ENCODE results near the gene SNTG2. TPM values are rescaled to one million over a fixed set of nuclear protein-coding genes. Genes with fewer than 3 reads are reported as not detected.

The SNTG2 gene
- polyA plus RNA-seq, 3 donors: not detected

DNA sequence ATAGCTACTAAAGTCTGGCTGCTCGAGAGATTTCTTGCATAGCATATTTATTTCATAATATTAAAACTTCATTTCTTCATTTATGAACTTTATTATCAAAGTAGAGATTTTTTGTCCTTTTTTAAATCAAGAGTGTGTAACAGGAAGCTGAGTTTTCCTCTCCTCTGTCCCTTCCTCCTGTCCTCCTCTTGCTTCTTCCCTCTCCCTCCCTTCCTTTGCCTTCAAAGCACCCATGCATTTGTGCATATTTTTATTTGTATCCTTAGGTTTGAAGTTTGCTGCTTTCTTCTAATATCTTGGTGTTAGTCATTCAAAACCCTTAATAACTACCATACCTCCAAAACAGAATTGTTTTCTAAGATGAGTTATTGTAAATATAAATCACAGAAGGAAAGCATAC lies 174.6 kb downstream of the SNTG2 start:
- no peaks in the 10 kb centered on the region for H3K36me3 Mint-ChIP-seq
- Histone ChIP-seq H2AFZ (ENCODE audit: insufficient read depth, low read depth, low read length, poor library complexity, severe bottlenecking) (no peak overlapping the region), H3K27ac (ENCODE audit: low read depth in 1 of 2, low read length in 2 of 2) (no peak overlapping the region), H3K9me3 (replicated peaks in 1 of 2; ENCODE audit: control insufficient read depth in 1 of 2, insufficient read depth in 1 of 2, low read length in 2 of 2) (no peaks in the 10 kb centered on the region), H3K4me1 (ENCODE audit: control insufficient read depth in 1 of 2, insufficient read depth in 2 of 2, low read length in 2 of 2) (no peaks in the 10 kb centered on the region), H3K4me2 (replicated peaks; ENCODE audit: extremely low read depth, low read length, poor library complexity, severe bottlenecking) (no peak overlapping the region), H3K36me3 (replicated peaks in 1 of 2; ENCODE audit: control insufficient read depth in 1 of 2, insufficient read depth in 2 of 2, low read length in 2 of 2) (no peaks in the 10 kb centered on the region), H3K27me3 (ENCODE audit: control insufficient read depth in 2 of 2, insufficient read depth in 2 of 2, low read length in 2 of 2) (no peaks in the 10 kb centered on the region), H4K20me1 (ENCODE audit: insufficient read depth, low read length) (no peaks in the 10 kb centered on the region), H3K4me3 (replicated peaks in 1 of 3; ENCODE audit: low read depth in 2 of 3, low read length in 3 of 3) (no peak overlapping the region), H3K9ac (ENCODE audit: insufficient read depth, low read length, poor library complexity, severe bottlenecking) (no peak overlapping the region), H3K79me2 (ENCODE audit: insufficient read depth, low read length) (no peaks in the 10 kb centered on the region)
- TF ChIP-seq, protein P1, sequence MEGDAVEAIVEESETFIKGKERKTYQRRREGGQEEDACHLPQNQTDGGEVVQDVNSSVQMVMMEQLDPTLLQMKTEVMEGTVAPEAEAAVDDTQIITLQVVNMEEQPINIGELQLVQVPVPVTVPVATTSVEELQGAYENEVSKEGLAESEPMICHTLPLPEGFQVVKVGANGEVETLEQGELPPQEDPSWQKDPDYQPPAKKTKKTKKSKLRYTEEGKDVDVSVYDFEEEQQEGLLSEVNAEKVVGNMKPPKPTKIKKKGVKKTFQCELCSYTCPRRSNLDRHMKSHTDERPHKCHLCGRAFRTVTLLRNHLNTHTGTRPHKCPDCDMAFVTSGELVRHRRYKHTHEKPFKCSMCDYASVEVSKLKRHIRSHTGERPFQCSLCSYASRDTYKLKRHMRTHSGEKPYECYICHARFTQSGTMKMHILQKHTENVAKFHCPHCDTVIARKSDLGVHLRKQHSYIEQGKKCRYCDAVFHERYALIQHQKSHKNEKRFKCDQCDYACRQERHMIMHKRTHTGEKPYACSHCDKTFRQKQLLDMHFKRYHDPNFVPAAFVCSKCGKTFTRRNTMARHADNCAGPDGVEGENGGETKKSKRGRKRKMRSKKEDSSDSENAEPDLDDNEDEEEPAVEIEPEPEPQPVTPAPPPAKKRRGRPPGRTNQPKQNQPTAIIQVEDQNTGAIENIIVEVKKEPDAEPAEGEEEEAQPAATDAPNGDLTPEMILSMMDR (IDR thresholded peaks at IDR 0.05): no peak
- H3K4me3 Mint-ChIP-seq: no peak overlapping the region
- no peaks in the 10 kb centered on the region for H3K4me1 Mint-ChIP-seq
- WGBS (ENCODE audit: insufficient coverage): no CpG with 5 or more reads among the region's 1 CpG
- H3K9me3 Mint-ChIP-seq: peaks cover 0 to 1% (median 0%) of the 10 kb centered on the region in 7 donors
- no peak overlapping the region for H3K27ac Mint-ChIP-seq
- H3K27me3 Mint-ChIP-seq (ENCODE audit: low read depth in 3 of 3): peaks cover 1 to 4% (median 4%) of the 10 kb centered on the region in 3 donors
- no peak for DNase-seq
- intact Hi-C loops (cut with micrococcal nuclease): no loop called here

DNA sequence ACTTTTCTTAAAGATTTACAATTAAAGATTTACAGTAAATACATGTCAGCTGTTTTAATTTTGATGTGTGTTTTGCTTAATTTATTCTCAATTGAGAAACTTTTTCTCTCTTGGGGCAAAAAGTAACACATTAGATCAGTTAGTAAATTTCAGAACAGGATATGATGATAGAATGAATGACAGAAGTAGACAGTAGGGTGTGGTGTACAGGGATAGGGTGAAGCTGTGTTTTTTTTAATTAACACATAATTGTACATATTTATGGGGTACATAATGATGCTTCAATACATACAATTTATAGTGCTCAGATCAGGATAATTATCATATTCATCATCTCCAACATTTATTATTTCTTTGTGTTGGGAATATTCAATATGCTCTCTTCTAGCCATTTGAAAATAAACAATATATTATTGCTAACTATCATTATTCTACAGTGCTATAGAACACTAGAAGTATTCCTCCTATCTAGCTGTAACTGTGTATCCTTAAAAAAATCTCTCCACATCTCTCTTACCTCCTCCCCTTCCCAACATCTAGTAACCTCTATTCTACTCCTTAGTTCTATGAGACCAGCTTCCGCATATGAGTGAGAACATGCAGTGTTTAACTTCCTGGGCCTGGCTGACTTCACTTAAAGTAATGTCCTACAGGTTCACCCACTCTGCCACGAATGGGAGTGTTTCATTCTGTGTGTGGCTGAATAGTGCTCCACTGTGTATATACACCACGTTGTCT lies 175.2 kb downstream of the SNTG2 start:
- Mint-ChIP-seq H3K4me3 (no peak overlapping the region), H3K4me1 (no peaks in the 10 kb centered on the region), H3K9me3 (peaks cover 0 to 1% (median 0%) of the 10 kb centered on the region in 7 donors), H3K27ac (no peak overlapping the region), H3K36me3 (no peaks in the 10 kb centered on the region), H3K27me3 (ENCODE audit: low read depth in 3 of 3) (peaks cover 1 to 4% (median 4%) of the 10 kb centered on the region in 3 donors)
- Histone ChIP-seq H3K27ac (ENCODE audit: low read depth in 1 of 2, low read length in 2 of 2) (no peak overlapping the region), H3K36me3 (replicated peaks in 1 of 2; ENCODE audit: control insufficient read depth in 1 of 2, insufficient read depth in 2 of 2, low read length in 2 of 2) (no peaks in the 10 kb centered on the region), H3K4me1 (ENCODE audit: control insufficient read depth in 1 of 2, insufficient read depth in 2 of 2, low read length in 2 of 2) (no peaks in the 10 kb centered on the region), H3K9ac (ENCODE audit: insufficient read depth, low read length, poor library complexity, severe bottlenecking) (no peak overlapping the region), H2AFZ (ENCODE audit: insufficient read depth, low read depth, low read length, poor library complexity, severe bottlenecking) (no peak overlapping the region), H3K79me2 (ENCODE audit: insufficient read depth, low read length) (no peaks in the 10 kb centered on the region), H3K9me3 (replicated peaks in 1 of 2; ENCODE audit: control insufficient read depth in 1 of 2, insufficient read depth in 1 of 2, low read length in 2 of 2) (no peaks in the 10 kb centered on the region), H3K27me3 (ENCODE audit: control insufficient read depth in 2 of 2, insufficient read depth in 2 of 2, low read length in 2 of 2) (no peaks in the 10 kb centered on the region), H3K4me2 (replicated peaks; ENCODE audit: extremely low read depth, low read length, poor library complexity, severe bottlenecking) (no peak overlapping the region), H4K20me1 (ENCODE audit: insufficient read depth, low read length) (no peaks in the 10 kb centered on the region), H3K4me3 (replicated peaks in 1 of 3; ENCODE audit: low read depth in 2 of 3, low read length in 3 of 3) (no peak overlapping the region)
- no peak for DNase-seq
- no CpG with 5 or more reads among the region's 3 CpGs for WGBS (ENCODE audit: insufficient coverage)
- intact Hi-C loops (cut with micrococcal nuclease): no loop called here
- TF ChIP-seq, protein P1 (IDR thresholded peaks at IDR 0.05): no peak

All from CD14-positive monocyte (primary cell).